ENCODE results near the gene GTPBP3.
"Not testable (repeated sequence)": the region's sequence is repeated elsewhere in the genome, so short reads cannot be mapped to it uniquely, and the experiment has no call there.

Gene GTPBP3

GRCh38 chr19:17341845-17342244 is 4.5 kb downstream of the GTPBP3 start:
- DNase-seq: no peak

GRCh38 chr19:17346109-17346671 is 8.8 kb downstream of the GTPBP3 start:
- peak; percentile 56 for DNase-seq

GRCh38 chr19:17347361-17347760 is 10.0 kb downstream of the GTPBP3 start:
- no peak for DNase-seq

GRCh38 chr19:17347877-17348276 is 10.5 kb downstream of the GTPBP3 start:
- DNase-seq: no peak

GRCh38 chr19:17348700-17349099 is 11.3 kb downstream of the GTPBP3 start:
- peak; percentile 53 for DNase-seq

GRCh38 chr19:17351815-17352435 is 14.6 kb downstream of the GTPBP3 start:
- DNase-seq: no peak

GRCh38 chr19:17352608-17353280 is 15.4 kb downstream of the GTPBP3 start:
- no peak for DNase-seq

GRCh38 chr19:17353386-17353785 is 16.0 kb downstream of the GTPBP3 start:
- no peak for DNase-seq

GRCh38 chr19:17357078-17357666 is 19.8 kb downstream of the GTPBP3 start:
- DNase-seq: no peak

GRCh38 chr19:17357724-17358123 is 20.4 kb downstream of the GTPBP3 start:
- no peak for DNase-seq

- no peak for DNase-seq
Measured at GRCh38 chr19:17358395-17358794, 21.0 kb downstream of the GTPBP3 start.

GRCh38 chr19:17359905-17360800 is 22.8 kb downstream of the GTPBP3 start:
- no peak for DNase-seq

- not testable (repeated sequence) for DNase-seq
Measured at GRCh38 chr19:17363852-17364605, 26.7 kb downstream of the GTPBP3 start.

- DNase-seq: no peak
Measured at GRCh38 chr19:17365361-17365760, 28.0 kb downstream of the GTPBP3 start.

GRCh38 chr19:17370026-17370587 is 32.8 kb downstream of the GTPBP3 start:
- DNase-seq: no peak

GRCh38 chr19:17376935-17377600 is 39.7 kb downstream of the GTPBP3 start, which contains the start of gene PLVAP:
Gene PLVAP (minus strand): TSS chr19:17377342. CDS start chr19:17377288, 54 bp downstream.
- DNase-seq: no peak

- DNase-seq: no peak
Measured at GRCh38 chr19:17378271-17378670, 40.9 kb downstream of the GTPBP3 start.

- DNase-seq: no peak
Measured at GRCh38 chr19:17379221-17379631, 41.9 kb downstream of the GTPBP3 start.

GRCh38 chr19:17380426-17381138 is 43.2 kb downstream of the GTPBP3 start:
- no peak for DNase-seq

- peak; percentile 40 for DNase-seq
Measured at GRCh38 chr19:17385878-17386611, 48.7 kb downstream of the GTPBP3 start.

All from COR-L47 (cell line).